ENCODE data around the gene AGTPBP1. TPM values are rescaled to one million over a fixed set of nuclear protein-coding genes. Genes with fewer than 3 reads are reported as not detected.

Gene AGTPBP1
- total RNA-seq, 2 donors from 2014 or later: 13.0 to 18.8 TPM

GRCh38 chr9:85639675-85640186, 102.0 kb downstream of the AGTPBP1 start:
- Histone ChIP-seq H3K27me3 (no peaks in the 10 kb centered on the region), H3K27ac (no peak overlapping the region), H3K4me3 (no peak overlapping the region), H3K9me3 (no peaks in the 10 kb centered on the region), H3K36me3 (replicated peaks in 1 of 2; ENCODE audit: insufficient read depth in 1 of 2, low read depth in 2 of 2) (no peaks in the 10 kb centered on the region), H3K4me1 (no peaks in the 10 kb centered on the region)
- ATAC-seq (no peak), DNase-seq (no peak)
- 89% methylated on average over 3 of the region's 3 CpGs for WGBS, 2 donors
- no peak for TF ChIP-seq CTCF (IDR thresholded peaks at IDR 0.05)
- no peak for TF ChIP-seq POLR2A (IDR thresholded peaks at IDR 0.05)
- intact Hi-C loops (cut with DNase I): no loop called here

GRCh38 chr9:85631809-85632208, 109.9 kb downstream of the AGTPBP1 start:
- no peak overlapping the region for H3K4me3 ChIP-seq
- intact Hi-C loops (cut with DNase I): no loop called here

GRCh38 chr9:85630676-85631075, 111.1 kb downstream of the AGTPBP1 start:
- WGBS, 2 donors: 65 to 85% methylated on average over 1 of the region's 1 CpG
- Histone ChIP-seq H3K4me3 (no peak overlapping the region), H3K9me3 (no peaks in the 10 kb centered on the region), H3K27ac (no peak overlapping the region), H3K4me1 (no peaks in the 10 kb centered on the region), H3K27me3 (no peaks in the 10 kb centered on the region), H3K36me3 (replicated peaks in 1 of 2; ENCODE audit: insufficient read depth in 1 of 2, low read depth in 2 of 2) (no peaks in the 10 kb centered on the region)
- TF ChIP-seq CTCF (IDR thresholded peaks at IDR 0.05) (no peak), POLR2A (IDR thresholded peaks at IDR 0.05) (no peak)
- no peak for DNase-seq
- ATAC-seq: no peak
- intact Hi-C loops (cut with DNase I): no loop called here

More at GRCh38 chr9:85631809-85632208, 109.9 kb downstream of the AGTPBP1 start:
- WGBS, 2 donors: 96% methylated on average over 1 of the region's 1 CpG
- Histone ChIP-seq H3K27me3 (no peaks in the 10 kb centered on the region), H3K27ac (no peak overlapping the region), H3K36me3 (replicated peaks in 1 of 2; ENCODE audit: insufficient read depth in 1 of 2, low read depth in 2 of 2) (no peaks in the 10 kb centered on the region), H3K9me3 (no peaks in the 10 kb centered on the region), H3K4me1 (no peaks in the 10 kb centered on the region)
- TF ChIP-seq POLR2A (IDR thresholded peaks at IDR 0.05): no peak
- TF ChIP-seq CTCF (IDR thresholded peaks at IDR 0.05): no peak
- ATAC-seq (no peak), DNase-seq (no peak)

DNA sequence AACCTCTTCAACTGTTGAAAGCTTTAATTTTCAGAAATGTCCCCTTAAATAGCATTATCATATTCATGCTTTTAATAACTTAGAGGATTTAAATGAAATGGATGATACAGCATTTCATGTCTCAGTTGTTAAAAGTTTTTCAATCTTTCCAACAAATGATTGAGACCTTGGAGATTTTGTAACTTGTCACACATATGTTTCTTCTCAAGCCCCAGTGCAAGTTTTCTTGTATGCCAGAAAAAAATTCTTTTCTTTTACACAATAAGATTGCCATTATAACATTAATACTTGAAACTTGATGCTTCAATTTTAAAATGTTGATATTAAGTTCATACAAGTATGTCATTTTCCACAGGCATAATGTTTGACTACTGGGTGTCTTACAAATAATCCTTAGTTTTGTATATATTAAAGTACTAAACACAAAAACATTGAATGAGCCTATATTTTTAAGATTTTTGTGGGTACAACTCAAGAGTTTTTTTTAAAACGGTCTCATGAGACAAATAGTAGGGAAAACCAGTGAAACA, 124.5 kb downstream of the AGTPBP1 start:
- Histone ChIP-seq H3K9me3 (no peaks in the 10 kb centered on the region), H3K27me3 (no peaks in the 10 kb centered on the region), H3K4me1 (no peaks in the 10 kb centered on the region), H3K27ac (no peak overlapping the region), H3K36me3 (replicated peaks in 1 of 2; ENCODE audit: insufficient read depth in 1 of 2, low read depth in 2 of 2) (no peaks in the 10 kb centered on the region), H3K4me3 (no peak overlapping the region)
- TF ChIP-seq POLR2A (IDR thresholded peaks at IDR 0.05): no peak
- no peak for TF ChIP-seq CTCF (IDR thresholded peaks at IDR 0.05)
- ATAC-seq (no peak), DNase-seq (no peak)
- intact Hi-C loops (cut with DNase I): no loop called here
- WGBS, 2 donors: 91 to 93% methylated on average over 1 of the region's 1 CpG

DNA sequence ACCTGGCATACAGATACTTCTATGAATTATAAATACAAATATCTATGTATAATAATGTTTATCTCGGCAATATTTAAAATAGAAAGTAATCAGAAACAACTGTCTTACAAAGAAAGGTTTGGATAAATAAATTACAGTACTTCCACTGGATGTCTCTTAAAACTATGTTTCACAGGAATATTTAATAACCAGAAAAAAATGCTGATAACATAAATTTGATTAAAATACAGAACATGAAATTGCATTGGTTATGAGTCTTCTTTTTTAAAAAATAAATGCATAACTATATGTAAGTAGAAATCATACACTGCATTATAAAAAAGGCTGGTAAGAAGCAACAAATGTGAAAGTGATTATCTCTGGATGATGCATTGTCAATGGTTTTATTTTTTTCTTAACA, 126.0 kb downstream of the AGTPBP1 start:
- ATAC-seq: no peak
- H3K27me3 ChIP-seq: no peaks in the 10 kb centered on the region
- intact Hi-C loops (cut with DNase I): no loop called here
- H3K4me3 ChIP-seq: no peak overlapping the region
- WGBS, 2 donors: 76 to 95% methylated on average over 1 of the region's 1 CpG
- no peak for TF ChIP-seq CTCF (IDR thresholded peaks at IDR 0.05)
- TF ChIP-seq POLR2A (IDR thresholded peaks at IDR 0.05): no peak
- no peak for DNase-seq
- no peaks in the 10 kb centered on the region for H3K4me1 ChIP-seq
- no peaks in the 10 kb centered on the region for H3K36me3 ChIP-seq (replicated peaks in 1 of 2; ENCODE audit: insufficient read depth in 1 of 2, low read depth in 2 of 2)
- H3K9me3 ChIP-seq: no peaks in the 10 kb centered on the region
- H3K27ac ChIP-seq: no peak overlapping the region
